C4-2B (cell line): ENCODE data around the gene WFDC12.

Experiments used
- ZFX ChIP-seq: fragments of 450-650 bp; IDR thresholded peaks from 2 replicates; pipeline ENCODE4 v1.6.1; 2017
- TF ChIP-seq, protein P1 (sequence below): fragments of 450-650 bp; conservative IDR thresholded peaks from 2 replicates; pipeline ENCODE4 v1.5.1; 2017; ENCODE audit warnings: mild to moderate bottlenecking

DNA sequence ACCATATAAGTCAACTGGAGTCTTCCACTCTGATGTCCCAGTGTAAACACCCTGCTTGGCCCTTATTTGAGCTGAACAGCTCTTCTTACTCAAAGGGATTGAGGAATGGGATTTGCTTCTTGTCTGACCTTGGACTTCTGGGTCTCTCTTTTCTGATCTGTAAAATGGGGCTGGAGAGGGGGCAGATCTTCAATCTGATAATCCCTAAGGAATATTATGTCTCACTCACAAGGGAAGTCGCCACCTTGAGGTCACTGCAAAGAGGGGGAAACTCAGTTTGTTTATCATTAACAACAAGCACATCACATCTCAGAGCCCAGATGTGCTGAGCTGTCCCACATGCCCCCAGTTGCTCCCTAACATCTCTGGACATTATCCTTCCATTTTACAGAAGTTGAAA is 38.4 kb downstream of the WFDC12 start:
- TF ChIP-seq, protein P1, sequence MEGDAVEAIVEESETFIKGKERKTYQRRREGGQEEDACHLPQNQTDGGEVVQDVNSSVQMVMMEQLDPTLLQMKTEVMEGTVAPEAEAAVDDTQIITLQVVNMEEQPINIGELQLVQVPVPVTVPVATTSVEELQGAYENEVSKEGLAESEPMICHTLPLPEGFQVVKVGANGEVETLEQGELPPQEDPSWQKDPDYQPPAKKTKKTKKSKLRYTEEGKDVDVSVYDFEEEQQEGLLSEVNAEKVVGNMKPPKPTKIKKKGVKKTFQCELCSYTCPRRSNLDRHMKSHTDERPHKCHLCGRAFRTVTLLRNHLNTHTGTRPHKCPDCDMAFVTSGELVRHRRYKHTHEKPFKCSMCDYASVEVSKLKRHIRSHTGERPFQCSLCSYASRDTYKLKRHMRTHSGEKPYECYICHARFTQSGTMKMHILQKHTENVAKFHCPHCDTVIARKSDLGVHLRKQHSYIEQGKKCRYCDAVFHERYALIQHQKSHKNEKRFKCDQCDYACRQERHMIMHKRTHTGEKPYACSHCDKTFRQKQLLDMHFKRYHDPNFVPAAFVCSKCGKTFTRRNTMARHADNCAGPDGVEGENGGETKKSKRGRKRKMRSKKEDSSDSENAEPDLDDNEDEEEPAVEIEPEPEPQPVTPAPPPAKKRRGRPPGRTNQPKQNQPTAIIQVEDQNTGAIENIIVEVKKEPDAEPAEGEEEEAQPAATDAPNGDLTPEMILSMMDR = peak; percentile 8; the same call in 1 of the 2 replicates
- no peak for TF ChIP-seq ZFX
